COR-L47 (cell line): ENCODE results near the gene ADGRE3.
"Not testable (repeated sequence)": the region's sequence is repeated elsewhere in the genome, so short reads cannot be mapped to it uniquely, and the experiment has no call there.

Source experiments
- DNase-seq: peaks from one replicate; lab custom pipeline; 2025; lab: John Stamatoyannopoulos, UW

Gene ADGRE3

GRCh38 chr19:14595558-14595957 lies 79.1 kb downstream of the ADGRE3 start:
- no peak for DNase-seq

- not testable (repeated sequence) for DNase-seq
These were observed 85.2 kb downstream of the ADGRE3 start for GRCh38 chr19:14589433-14589832.

- not testable (repeated sequence) for DNase-seq
These were observed 89.5 kb downstream of the ADGRE3 start for GRCh38 chr19:14585187-14585586.

- DNase-seq, result not testable (repeated sequence)
These were observed 90.3 kb downstream of the ADGRE3 start for GRCh38 chr19:14584372-14584771.

GRCh38 chr19:14582894-14583340 lies 91.7 kb downstream of the ADGRE3 start, which contains the start of gene CLEC17A:
CLEC17A (plus strand) TSS chr19:14583084; CDS start chr19:14583161, 77 bp downstream.
- DNase-seq, result no peak

- no peak for DNase-seq
These were observed 93.9 kb downstream of the ADGRE3 start for GRCh38 chr19:14580623-14581237.

GRCh38 chr19:14577885-14578427 lies 96.7 kb downstream of the ADGRE3 start:
- DNase-seq, result no peak

- DNase-seq, result no peak
These were observed 97.4 kb downstream of the ADGRE3 start for GRCh38 chr19:14577264-14577663.

- DNase-seq, result no peak
These were observed 98.3 kb downstream of the ADGRE3 start for GRCh38 chr19:14576363-14576762.

GRCh38 chr19:14575428-14575980 lies 99.1 kb downstream of the ADGRE3 start:
- no peak for DNase-seq

- DNase-seq, result peak; percentile 94
These were observed 102.8 kb downstream of the ADGRE3 start, which contains the start of gene NDUFB7 for GRCh38 chr19:14571695-14572490. NDUFB7 (minus strand) TSS chr19:14572066; CDS start chr19:14572000, 66 bp downstream.

- no peak for DNase-seq
These were observed 103.6 kb downstream of the ADGRE3 start for GRCh38 chr19:14570864-14571527.
